ENCODE measurements around the gene LHCGR. TPM values are rescaled to one million over a fixed set of nuclear protein-coding genes. Genes with fewer than 3 reads are reported as not detected.

The LHCGR gene
- total RNA-seq, 4 donors from 2014 or later: not detected

GRCh38 chr2:48759682-48760081 lies 4.2 kb upstream of the LHCGR start:
- WGBS: 96% methylated on average over 1 of the region's 1 CpG
- H3K9me3 ChIP-seq: no peaks in the 10 kb centered on the region
- H3K4me3 ChIP-seq: no peak overlapping the region
- no peaks in the 10 kb centered on the region for H3K36me3 ChIP-seq
- H3K27ac ChIP-seq: no peak overlapping the region
- no peak for DNase-seq (ENCODE audit: low spot score in 2 of 2)
- peaks cover 10% of the 10 kb centered on the region for H3K4me1 ChIP-seq
- TF ChIP-seq CTCF (IDR thresholded peaks at IDR 0.05) (no peak), POLR2AphosphoS5 (IDR thresholded peaks at IDR 0.05) (no peak), EP300 (IDR thresholded peaks at IDR 0.05) (no peak), POLR2A (IDR thresholded peaks at IDR 0.05) (no peak)
- H3K27me3 ChIP-seq: peaks cover 14% of the 10 kb centered on the region

GRCh38 chr2:48756289-48756688 lies 765 bp upstream of the LHCGR start:
- TF ChIP-seq POLR2AphosphoS5 (IDR thresholded peaks at IDR 0.05) (no peak), EP300 (IDR thresholded peaks at IDR 0.05) (no peak), CTCF (IDR thresholded peaks at IDR 0.05) (no peak), POLR2A (IDR thresholded peaks at IDR 0.05) (no peak)
- 66% methylated on average over 3 of the region's 3 CpGs for WGBS
- no peaks in the 10 kb centered on the region for H3K36me3 ChIP-seq
- H3K9me3 ChIP-seq: no peaks in the 10 kb centered on the region
- H3K4me3 ChIP-seq: no peak overlapping the region
- DNase-seq (ENCODE audit: low spot score in 2 of 2): no peak
- H3K27me3 ChIP-seq: peaks cover 17% of the 10 kb centered on the region
- H3K27ac ChIP-seq: no peak overlapping the region
- H3K4me1 ChIP-seq: peaks cover 10% of the 10 kb centered on the region

GRCh38 chr2:48754874-48755273 lies 650 bp downstream of the LHCGR start:
- no peak for TF ChIP-seq CTCF (IDR thresholded peaks at IDR 0.05)
- no peak for TF ChIP-seq EP300 (IDR thresholded peaks at IDR 0.05)
- no peak for TF ChIP-seq POLR2AphosphoS5 (IDR thresholded peaks at IDR 0.05)
- TF ChIP-seq POLR2A (IDR thresholded peaks at IDR 0.05): no peak
- DNase-seq (ENCODE audit: low spot score in 2 of 2): no peak

GRCh38 chr2:48753228-48753627 lies 2.3 kb downstream of the LHCGR start:
- no peaks in the 10 kb centered on the region for H3K9me3 ChIP-seq
- WGBS: 100% methylated on average over 1 of the region's 1 CpG
- no peaks in the 10 kb centered on the region for H3K36me3 ChIP-seq
- no peak for DNase-seq (ENCODE audit: low spot score in 2 of 2)
- no peak overlapping the region for H3K4me3 ChIP-seq
- H3K27ac ChIP-seq: no peak overlapping the region
- no peak for TF ChIP-seq POLR2A (IDR thresholded peaks at IDR 0.05)
- TF ChIP-seq CTCF (IDR thresholded peaks at IDR 0.05): no peak
- TF ChIP-seq EP300 (IDR thresholded peaks at IDR 0.05): no peak
- no peak for TF ChIP-seq POLR2AphosphoS5 (IDR thresholded peaks at IDR 0.05)
- H3K27me3 ChIP-seq: peaks cover 17% of the 10 kb centered on the region
- H3K4me1 ChIP-seq: peaks cover 10% of the 10 kb centered on the region

More at GRCh38 chr2:48754874-48755273, 650 bp downstream of the LHCGR start:
- Histone ChIP-seq H3K27ac (no peak overlapping the region), H3K4me1 (peaks cover 10% of the 10 kb centered on the region), H3K27me3 (peaks cover 17% of the 10 kb centered on the region), H3K4me3 (peak overlapping the region; percentile 38), H3K9me3 (no peaks in the 10 kb centered on the region), H3K36me3 (no peaks in the 10 kb centered on the region)
- 69% methylated on average over 8 of the region's 10 CpGs for WGBS

GRCh38 chr2:48750128-48750739 lies 5.3 kb downstream of the LHCGR start:
- no peaks in the 10 kb centered on the region for H3K9me3 ChIP-seq
- H3K4me1 ChIP-seq: peaks cover 4% of the 10 kb centered on the region
- H3K27me3 ChIP-seq: peaks cover 9% of the 10 kb centered on the region
- no peak overlapping the region for H3K4me3 ChIP-seq
- TF ChIP-seq POLR2A (IDR thresholded peaks at IDR 0.05) (no peak), POLR2AphosphoS5 (IDR thresholded peaks at IDR 0.05) (no peak)
- DNase-seq (ENCODE audit: low spot score in 2 of 2): no peak
- H3K27ac ChIP-seq: no peak overlapping the region
- H3K36me3 ChIP-seq: no peaks in the 10 kb centered on the region
